ENCODE data around the gene TEDC2.
"Not testable (repeated sequence)": the region's sequence is repeated elsewhere in the genome, so short reads cannot be mapped to it uniquely, and the experiment has no call there.

The TEDC2 gene

GRCh38 chr16:2438121-2438520 is 21.8 kb upstream of the TEDC2 start:
- no peak for DNase-seq

DNA sequence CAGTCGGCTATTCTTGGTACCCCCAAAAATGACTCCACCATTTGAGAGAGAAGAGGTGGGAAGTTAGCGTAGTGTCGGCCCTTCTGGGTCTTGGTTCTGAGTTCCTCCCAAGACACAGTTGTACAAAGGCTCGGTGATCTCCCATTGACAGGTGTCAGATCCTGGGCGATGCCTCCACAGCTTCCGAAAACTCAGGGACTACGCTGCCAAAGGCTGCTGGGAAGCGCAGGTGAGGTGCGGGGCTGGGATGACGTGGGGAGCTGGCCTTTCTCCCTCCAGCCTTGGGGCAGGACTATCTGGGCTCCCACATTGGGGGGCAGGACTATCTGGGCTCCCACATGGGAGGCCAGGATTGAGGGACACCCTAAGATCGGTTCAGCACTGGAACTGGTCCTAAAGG is 20.3 kb upstream of the TEDC2 start:
- DNase-seq: no peak

- not testable (repeated sequence) for DNase-seq
Measured at GRCh38 chr16:2441143-2441804, 18.6 kb upstream of the TEDC2 start.

DNA sequence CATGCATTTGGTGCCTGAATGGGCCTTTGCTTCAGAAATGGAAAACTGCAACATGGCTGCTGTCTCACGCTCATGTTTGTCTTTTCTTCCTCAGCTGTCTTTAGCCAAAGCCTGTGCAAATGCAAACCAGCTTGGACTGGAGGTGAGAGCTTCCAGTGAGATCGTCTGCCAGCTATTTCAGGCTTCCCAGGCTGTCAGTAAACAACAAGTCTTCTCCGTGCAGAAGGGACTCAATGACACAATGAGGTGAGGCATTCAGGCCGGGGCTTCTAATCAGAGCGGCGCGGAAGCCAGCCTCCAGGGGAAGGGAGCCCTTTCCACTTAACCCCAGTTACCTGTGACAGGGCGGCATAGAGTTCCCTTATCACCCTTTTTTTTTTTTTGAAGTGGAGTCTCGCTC is 16.4 kb upstream of the TEDC2 start:
- DNase-seq: no peak

GRCh38 chr16:2447920-2448583 is 11.9 kb upstream of the TEDC2 start:
- DNase-seq: no peak

GRCh38 chr16:2449118-2449517 is 10.8 kb upstream of the TEDC2 start:
- no peak for DNase-seq

GRCh38 chr16:2450535-2450934 is 9.4 kb upstream of the TEDC2 start:
- DNase-seq: no peak

DNA sequence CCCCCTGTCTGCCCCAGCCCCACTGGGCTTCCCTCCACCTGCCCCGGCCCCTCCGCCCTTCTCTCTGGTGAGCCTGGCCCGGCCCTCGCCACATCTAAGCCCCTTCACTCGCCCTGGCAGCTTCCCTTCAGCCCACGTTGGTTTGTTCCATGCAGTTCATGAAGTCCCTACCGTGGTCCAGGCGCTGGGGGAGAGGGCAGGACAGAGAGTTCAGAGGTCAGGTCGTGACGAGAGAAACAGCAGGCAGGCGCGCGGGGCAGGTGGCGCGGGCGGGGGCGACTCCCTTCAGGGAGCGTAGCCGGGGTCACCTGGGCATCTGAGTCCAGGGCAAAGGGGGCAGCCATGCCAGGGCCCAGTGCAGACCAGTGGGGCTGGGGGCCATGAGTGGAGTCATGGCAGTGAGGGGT is 8.9 kb upstream of the TEDC2 start:
- DNase-seq: no peak

GRCh38 chr16:2451851-2452320 is 8.0 kb upstream of the TEDC2 start:
- no peak for DNase-seq

- DNase-seq: no peak
Measured at GRCh38 chr16:2452650-2453049, 7.3 kb upstream of the TEDC2 start.

DNA sequence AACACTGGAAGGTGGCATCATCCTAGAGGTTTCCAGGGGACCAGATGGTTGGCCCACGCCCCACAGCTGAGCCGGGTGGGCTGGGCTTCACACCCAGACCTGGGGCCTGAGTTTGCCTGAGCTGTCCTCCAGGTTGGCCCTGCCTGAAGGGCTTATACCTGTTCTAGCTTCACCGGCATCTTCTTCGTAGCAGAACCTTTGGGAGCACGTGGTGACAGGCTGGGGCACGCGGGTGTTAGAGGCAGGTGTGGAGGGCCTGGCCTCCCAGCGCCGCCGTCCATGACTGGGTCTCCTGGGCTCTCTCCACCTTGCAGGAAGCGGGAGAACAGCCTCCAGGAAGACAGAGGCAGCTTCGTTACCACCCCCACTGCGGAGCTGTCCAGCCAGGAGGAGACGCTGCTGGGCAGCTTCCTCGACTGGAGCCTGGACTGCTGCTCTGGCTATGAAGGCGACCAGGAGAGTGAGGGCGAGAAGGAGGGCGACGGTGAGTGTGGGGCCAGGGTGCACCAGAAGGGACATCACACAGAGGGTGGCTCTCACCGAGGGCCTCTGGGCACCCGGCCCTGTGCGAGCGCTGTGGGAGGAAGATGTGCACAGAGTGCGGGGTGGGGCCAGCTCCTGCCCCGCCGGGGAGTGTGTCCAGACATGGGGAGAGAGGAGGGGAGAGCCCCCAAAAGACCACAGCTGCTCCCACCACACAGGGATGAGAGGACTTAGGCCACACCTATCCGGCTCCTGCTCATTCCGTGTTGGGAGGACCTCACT is 4.6 kb upstream of the TEDC2 start:
- no peak for DNase-seq

DNA sequence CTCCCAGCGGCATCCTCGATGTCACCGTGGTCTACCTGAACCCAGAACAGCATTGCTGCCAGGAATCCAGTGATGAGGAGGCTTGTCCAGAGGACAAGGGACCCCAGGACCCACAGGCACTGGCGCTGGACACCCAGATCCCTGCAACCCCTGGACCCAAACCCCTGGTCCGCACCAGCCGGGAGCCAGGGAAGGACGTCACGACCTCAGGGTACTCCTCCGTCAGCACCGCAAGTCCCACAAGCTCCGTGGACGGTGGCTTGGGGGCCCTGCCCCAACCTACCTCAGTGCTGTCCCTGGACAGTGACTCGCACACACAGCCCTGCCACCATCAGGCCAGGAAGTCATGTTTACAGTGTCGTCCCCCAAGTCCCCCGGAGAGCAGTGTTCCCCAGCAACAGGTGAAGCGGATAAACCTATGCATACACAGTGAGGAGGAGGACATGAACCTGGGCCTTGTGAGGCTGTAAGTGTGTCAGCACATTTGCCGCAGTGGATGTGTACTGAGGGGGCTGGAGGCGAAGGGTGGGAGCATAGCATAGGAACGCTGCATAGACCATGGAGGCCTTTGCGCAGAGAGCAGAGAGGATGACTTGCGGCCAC is 3.3 kb upstream of the TEDC2 start:
- no peak for DNase-seq

- DNase-seq: no peak
Measured at GRCh38 chr16:2457267-2457666, 2.6 kb upstream of the TEDC2 start.

- DNase-seq: no peak
Measured at GRCh38 chr16:2457946-2458345, 2.0 kb upstream of the TEDC2 start.

- DNase-seq: no peak
Measured at GRCh38 chr16:2458887-2459646, 842 bp upstream of the TEDC2 start.

DNA sequence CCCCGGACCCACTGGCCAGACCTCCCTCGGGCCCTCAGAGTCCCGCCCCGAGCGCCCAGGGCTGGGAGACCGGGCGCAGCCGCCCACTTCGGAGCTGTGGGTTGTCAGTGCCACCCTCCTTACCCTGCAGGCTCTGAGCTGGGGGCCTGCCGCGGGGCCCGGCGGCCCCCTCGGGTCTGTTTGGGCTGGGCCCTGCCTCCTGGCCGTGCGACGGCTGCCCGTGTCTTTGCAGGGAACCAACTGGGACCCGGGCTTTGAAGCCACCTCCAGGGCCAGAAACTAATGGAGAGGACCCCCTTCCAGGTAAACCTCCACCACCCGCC is 443 bp downstream of the TEDC2 start:
- no peak for DNase-seq

DNA sequence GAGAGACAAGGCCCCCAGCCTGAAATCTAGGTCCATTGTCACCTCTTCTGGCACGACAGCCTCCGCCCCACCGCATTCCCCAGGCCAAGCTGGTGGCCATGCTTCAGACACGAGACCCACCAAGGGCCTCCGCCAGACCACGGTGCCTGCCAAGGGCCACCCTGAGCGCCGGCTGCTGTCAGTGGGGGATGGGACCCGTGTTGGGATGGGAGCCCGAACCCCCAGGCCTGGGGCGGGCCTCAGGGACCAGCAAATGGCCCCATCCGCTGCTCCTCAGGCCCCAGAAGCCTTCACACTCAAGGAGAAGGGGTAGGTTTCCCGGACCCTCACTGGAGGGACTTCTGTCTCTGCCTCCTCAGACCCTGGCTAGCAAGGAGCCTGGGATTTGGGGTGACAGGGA is 1.0 kb downstream of the TEDC2 start:
- DNase-seq: no peak

DNA sequence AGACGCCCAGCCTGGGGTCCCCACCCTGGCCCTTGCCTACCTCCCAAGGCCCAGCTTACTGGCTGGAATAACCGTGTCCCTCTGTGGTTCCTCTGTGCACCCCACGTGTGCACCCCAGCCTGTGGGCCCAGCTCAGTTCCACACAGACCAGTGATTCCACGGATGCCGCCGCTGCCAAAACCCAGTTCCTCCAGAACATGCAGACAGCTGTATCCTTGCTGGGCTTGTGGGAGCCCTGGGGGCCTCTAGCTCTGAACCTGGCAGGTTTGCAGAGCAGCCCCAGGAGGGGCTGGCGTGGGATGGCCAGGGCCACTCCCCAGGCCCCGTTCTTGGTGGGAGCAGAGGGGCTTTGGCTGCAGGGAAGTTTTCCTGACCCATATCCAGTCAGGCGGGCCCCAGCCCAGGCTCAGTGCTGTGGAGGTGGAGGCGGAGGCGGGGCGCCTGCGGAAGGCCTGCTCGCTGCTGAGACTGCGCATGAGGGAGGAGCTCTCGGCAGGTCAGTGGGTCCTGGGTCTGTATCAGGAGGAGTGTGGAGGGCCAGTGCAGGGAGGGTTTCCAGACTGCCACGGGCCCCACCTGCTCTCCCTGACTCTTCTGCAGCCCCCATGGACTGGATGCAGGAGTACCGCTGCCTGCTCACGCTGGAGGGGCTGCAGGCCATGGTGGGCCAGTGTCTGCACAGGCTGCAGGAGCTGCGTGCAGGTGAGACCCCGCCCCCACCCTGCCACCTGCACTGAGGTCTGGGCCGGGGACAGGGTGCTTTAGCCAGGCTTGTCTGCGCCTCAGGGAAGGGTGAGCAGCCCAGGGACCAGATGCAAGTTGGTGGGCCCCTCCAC is 2.3 kb downstream of the TEDC2 start:
- DNase-seq: no peak

DNA sequence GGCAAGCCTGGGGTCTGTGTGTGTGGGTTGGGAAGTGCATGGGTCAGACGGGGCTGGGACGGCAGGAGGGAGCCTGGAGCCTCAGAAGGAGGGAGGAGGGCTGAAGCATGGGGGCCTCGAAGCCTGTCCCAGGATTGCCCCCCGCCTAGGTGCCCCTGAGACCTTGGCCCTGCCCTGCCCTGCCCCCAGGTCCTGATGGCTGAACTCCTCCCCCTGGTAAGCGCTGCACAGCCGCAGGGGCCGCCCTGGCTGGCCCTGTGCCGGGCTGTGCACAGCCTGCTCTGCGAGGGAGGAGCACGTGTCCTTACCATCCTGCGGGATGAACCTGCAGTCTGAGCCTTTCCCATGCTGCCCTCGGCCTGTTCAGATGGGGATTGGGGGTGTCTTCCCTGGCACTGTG is 4.4 kb downstream of the TEDC2 start:
- DNase-seq: no peak

DNA sequence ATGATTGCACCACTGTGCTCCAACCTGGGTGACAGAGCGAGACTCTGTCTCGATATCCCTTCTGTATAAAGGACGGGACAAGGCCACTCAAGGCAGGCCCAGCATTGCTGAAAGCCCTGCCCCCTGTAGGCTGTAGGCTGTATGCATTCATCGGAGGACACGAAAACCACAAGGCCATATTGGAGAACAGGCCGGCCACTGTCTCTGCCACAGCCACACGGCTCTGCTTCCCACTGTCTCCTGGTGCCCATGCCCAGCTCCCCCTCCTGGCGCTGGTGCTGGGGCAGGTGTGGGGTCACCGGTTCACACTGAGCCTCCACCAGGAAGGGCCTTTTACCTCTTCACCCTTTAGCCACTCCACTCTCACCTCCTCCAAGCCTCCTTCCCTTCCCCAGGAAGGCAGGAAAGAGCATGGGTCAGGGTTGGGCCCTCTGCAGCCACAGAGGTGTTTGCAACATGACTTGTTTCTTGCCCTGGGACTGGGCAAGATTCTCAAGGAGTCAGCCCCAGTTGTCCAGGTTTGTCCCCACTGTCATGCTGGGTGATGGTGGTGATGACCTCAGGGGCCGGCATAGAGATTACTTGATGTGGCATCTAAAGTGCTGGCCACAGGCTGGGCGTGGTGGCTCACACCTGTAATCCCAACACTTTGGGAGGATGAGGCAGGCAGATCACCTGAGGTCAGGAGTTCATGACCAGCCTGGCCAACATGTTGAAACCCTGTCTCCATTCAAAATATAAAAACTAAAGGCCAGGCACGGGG is 5.9 kb downstream of the TEDC2 start:
- no peak for DNase-seq
